ENCODE results near the gene COL4A5.
"Not testable (repeated sequence)": the region's sequence is repeated elsewhere in the genome, so short reads cannot be mapped to it uniquely, and the experiment has no call there.

The COL4A5 gene

GRCh38 chrX:108439426-108439942 is at the start of gene COL4A5:
Gene COL4A5, plus strand, starts transcription at chrX:108439838. Its CDS starts 288 bp downstream, at chrX:108440126.
- peak in 2 of 3 donors; percentile 0 for DNase-seq

GRCh38 chrX:108390976-108391717 is 48.5 kb upstream of the COL4A5 start:
- DNase-seq, result not testable (repeated sequence)

GRCh38 chrX:108396188-108396891 is 43.3 kb upstream of the COL4A5 start:
- no peak for DNase-seq

- DNase-seq, result no peak
Observed at GRCh38 chrX:108396986-108397385, 42.7 kb upstream of the COL4A5 start.

GRCh38 chrX:108397627-108398391 is 41.8 kb upstream of the COL4A5 start:
- no peak for DNase-seq

GRCh38 chrX:108399418-108400165 is 40.0 kb upstream of the COL4A5 start:
- no peak for DNase-seq

GRCh38 chrX:108412783-108413182 is 26.9 kb upstream of the COL4A5 start:
- DNase-seq, result no peak

- DNase-seq, result no peak
Observed at GRCh38 chrX:108415146-108415545, 24.5 kb upstream of the COL4A5 start.

- DNase-seq, result no peak
Observed at GRCh38 chrX:108415891-108416290, 23.7 kb upstream of the COL4A5 start.

- no peak for DNase-seq
Observed at GRCh38 chrX:108417257-108417656, 22.4 kb upstream of the COL4A5 start.

GRCh38 chrX:108419401-108419800 is 20.2 kb upstream of the COL4A5 start:
- DNase-seq, result no peak

- no peak for DNase-seq
Observed at GRCh38 chrX:108420481-108420880, 19.2 kb upstream of the COL4A5 start.

GRCh38 chrX:108426262-108426661 is 13.4 kb upstream of the COL4A5 start:
- DNase-seq, result no peak

- no peak for DNase-seq
Observed at GRCh38 chrX:108435261-108435660, 4.4 kb upstream of the COL4A5 start.

- no peak for DNase-seq
Observed at GRCh38 chrX:108437349-108438109, 2.1 kb upstream of the COL4A5 start.

- no peak for DNase-seq
Observed at GRCh38 chrX:108438110-108438623, 1.5 kb upstream of the COL4A5 start, which contains the start of gene COL4A6. Gene COL4A6, minus strand, starts transcription at chrX:108438422. Its CDS starts 226 bp downstream, at chrX:108438196.

GRCh38 chrX:108439961-108440696 is 491 bp downstream of the COL4A5 start:
- peak in 1 of 3 donors; percentile 0 for DNase-seq

- DNase-seq, result no peak
Observed at GRCh38 chrX:108442901-108443464, 3.3 kb downstream of the COL4A5 start.

GRCh38 chrX:108447303-108447702 is 7.7 kb downstream of the COL4A5 start:
- DNase-seq, result no peak

GRCh38 chrX:108453841-108454240 is 14.2 kb downstream of the COL4A5 start:
- DNase-seq, result no peak
